WI38 (cell line): ENCODE measurements around the gene GON4L.
"Not testable (repeated sequence)": the region's sequence is repeated elsewhere in the genome, so short reads cannot be mapped to it uniquely, and the experiment has no call there.

Experiments used
- H3K4me3 ChIP-seq: 2 replicates; pipeline ENCODE4 v1.5.1; 2011; ENCODE audit warnings: low read depth, mild to moderate bottlenecking, control low read depth, low read length
- CTCF ChIP-seq: IDR thresholded peaks from 2 replicates; pipeline ENCODE4 v1.5.1; 2012; ENCODE audit warnings: low read depth, mild to moderate bottlenecking, control low read depth, low read length

GON4L gene

GRCh38 chr1:155760751-155761475 is 96.1 kb downstream of the GON4L start:
- no peak overlapping the region for H3K4me3 ChIP-seq
- no peak for TF ChIP-seq CTCF

- no peak for TF ChIP-seq CTCF
- H3K4me3 ChIP-seq, result no peak overlapping the region
Observed at GRCh38 chr1:155759966-155760630, 96.9 kb downstream of the GON4L start.

- not testable (repeated sequence) for H3K4me3 ChIP-seq
Observed at GRCh38 chr1:155759017-155759416, 98.0 kb downstream of the GON4L start.

GRCh38 chr1:155748141-155748540 is 108.9 kb downstream of the GON4L start:
- H3K4me3 ChIP-seq, result not testable (repeated sequence)

- H3K4me3 ChIP-seq, result not testable (repeated sequence)
Observed at GRCh38 chr1:155747586-155747985, 109.4 kb downstream of the GON4L start.

- peak overlapping the region; percentile 71 for H3K4me3 ChIP-seq
Observed at GRCh38 chr1:155745284-155746228, 111.5 kb downstream of the GON4L start.

GRCh38 chr1:155744711-155745283 is 112.2 kb downstream of the GON4L start:
- no peak for TF ChIP-seq CTCF

GRCh38 chr1:155741908-155742307 is 115.1 kb downstream of the GON4L start:
- no peak overlapping the region for H3K4me3 ChIP-seq
- TF ChIP-seq CTCF, result no peak

More at GRCh38 chr1:155744711-155745283, 112.2 kb downstream of the GON4L start:
- H3K4me3 ChIP-seq, result peak overlapping the region; percentile 71

- H3K4me3 ChIP-seq, result no peak overlapping the region
- TF ChIP-seq CTCF, result no peak
Observed at GRCh38 chr1:155740995-155741394, 116.0 kb downstream of the GON4L start.
